Panc1 (cell line): ENCODE data around the gene LCN6.

Experiments used
- POLR2AphosphoS5 ChIP-seq: IDR thresholded peaks from 2 replicates; pipeline ENCODE4 v1.6.1; 2012; ENCODE audit warnings: mild to moderate bottlenecking, low read depth, low read length, moderate library complexity
- SIN3A ChIP-seq: IDR thresholded peaks from 2 replicates; pipeline ENCODE4 v1.6.1; 2012; ENCODE audit warnings: low read depth, mild to moderate bottlenecking, low read length, moderate library complexity, borderline replicate concordance; ENCODE audit not compliant: insufficient read depth
- TF ChIP-seq, protein P1 (sequence below): fragments of 450-650 bp; IDR thresholded peaks from 2 replicates; pipeline ENCODE4 v1.5.1; 2017; ENCODE audit warnings: mild to moderate bottlenecking
- TF ChIP-seq, protein P2 (sequence below), 2 experiments: IDR thresholded peaks; 2 replicates each; pipeline ENCODE4 v1.6.1; 2011 to 2012; ENCODE audit warnings: low read depth in 2 of 2, control low read depth in 1 of 2, low read length in 1 of 2, mild to moderate bottlenecking in 1 of 2, moderate library complexity in 1 of 2; ENCODE audit not compliant: insufficient read depth in 1 of 2

DNA sequence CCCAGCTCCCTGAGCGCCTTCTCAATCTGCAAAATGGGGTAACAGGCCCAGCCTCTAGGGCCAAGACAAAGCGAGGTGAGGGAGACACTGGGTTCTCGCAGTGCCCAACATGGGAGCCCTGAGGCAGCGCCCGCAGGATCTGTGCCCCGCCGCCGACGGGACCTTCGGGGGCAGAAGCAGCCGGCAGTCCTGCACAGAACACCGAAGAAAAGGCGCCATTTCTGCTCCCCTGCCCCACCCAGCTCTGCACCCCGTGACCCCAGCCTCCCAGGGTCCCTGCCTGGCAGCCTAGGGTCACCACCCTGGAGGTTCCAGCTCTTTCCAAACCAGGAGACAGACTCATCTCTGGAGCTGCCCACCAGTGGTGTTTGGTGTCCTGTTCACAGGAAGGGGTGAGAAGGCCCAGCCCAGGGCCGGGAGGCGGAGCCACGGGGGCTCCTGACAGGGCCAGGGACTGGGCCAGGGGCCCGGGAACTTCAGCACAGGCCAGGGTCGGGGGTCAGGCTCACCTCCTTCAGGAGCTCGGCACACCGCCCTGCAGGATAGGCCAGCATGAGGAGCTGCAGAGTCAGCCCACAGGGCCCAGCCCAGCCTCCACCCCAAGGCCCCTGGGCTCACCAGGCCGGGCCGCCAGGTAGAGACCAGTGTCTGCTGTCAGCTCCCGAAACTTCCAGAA is 6.4 kb upstream of the LCN6 start:
- TF ChIP-seq, protein P1, sequence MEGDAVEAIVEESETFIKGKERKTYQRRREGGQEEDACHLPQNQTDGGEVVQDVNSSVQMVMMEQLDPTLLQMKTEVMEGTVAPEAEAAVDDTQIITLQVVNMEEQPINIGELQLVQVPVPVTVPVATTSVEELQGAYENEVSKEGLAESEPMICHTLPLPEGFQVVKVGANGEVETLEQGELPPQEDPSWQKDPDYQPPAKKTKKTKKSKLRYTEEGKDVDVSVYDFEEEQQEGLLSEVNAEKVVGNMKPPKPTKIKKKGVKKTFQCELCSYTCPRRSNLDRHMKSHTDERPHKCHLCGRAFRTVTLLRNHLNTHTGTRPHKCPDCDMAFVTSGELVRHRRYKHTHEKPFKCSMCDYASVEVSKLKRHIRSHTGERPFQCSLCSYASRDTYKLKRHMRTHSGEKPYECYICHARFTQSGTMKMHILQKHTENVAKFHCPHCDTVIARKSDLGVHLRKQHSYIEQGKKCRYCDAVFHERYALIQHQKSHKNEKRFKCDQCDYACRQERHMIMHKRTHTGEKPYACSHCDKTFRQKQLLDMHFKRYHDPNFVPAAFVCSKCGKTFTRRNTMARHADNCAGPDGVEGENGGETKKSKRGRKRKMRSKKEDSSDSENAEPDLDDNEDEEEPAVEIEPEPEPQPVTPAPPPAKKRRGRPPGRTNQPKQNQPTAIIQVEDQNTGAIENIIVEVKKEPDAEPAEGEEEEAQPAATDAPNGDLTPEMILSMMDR: no peak
- no peak for TF ChIP-seq POLR2AphosphoS5
- TF ChIP-seq SIN3A: no peak
- TF ChIP-seq, protein P2, sequence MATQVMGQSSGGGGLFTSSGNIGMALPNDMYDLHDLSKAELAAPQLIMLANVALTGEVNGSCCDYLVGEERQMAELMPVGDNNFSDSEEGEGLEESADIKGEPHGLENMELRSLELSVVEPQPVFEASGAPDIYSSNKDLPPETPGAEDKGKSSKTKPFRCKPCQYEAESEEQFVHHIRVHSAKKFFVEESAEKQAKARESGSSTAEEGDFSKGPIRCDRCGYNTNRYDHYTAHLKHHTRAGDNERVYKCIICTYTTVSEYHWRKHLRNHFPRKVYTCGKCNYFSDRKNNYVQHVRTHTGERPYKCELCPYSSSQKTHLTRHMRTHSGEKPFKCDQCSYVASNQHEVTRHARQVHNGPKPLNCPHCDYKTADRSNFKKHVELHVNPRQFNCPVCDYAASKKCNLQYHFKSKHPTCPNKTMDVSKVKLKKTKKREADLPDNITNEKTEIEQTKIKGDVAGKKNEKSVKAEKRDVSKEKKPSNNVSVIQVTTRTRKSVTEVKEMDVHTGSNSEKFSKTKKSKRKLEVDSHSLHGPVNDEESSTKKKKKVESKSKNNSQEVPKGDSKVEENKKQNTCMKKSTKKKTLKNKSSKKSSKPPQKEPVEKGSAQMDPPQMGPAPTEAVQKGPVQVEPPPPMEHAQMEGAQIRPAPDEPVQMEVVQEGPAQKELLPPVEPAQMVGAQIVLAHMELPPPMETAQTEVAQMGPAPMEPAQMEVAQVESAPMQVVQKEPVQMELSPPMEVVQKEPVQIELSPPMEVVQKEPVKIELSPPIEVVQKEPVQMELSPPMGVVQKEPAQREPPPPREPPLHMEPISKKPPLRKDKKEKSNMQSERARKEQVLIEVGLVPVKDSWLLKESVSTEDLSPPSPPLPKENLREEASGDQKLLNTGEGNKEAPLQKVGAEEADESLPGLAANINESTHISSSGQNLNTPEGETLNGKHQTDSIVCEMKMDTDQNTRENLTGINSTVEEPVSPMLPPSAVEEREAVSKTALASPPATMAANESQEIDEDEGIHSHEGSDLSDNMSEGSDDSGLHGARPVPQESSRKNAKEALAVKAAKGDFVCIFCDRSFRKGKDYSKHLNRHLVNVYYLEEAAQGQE (IDR thresholded peaks at IDR 0.05; ENCODE audit: insufficient read depth in 1 of 2, low read depth in 2 of 2, low read length in 1 of 2): no peak
